Measurements from ENCODE around the gene TYW1.
"Not testable (repeated sequence)": the region's sequence is repeated elsewhere in the genome, so short reads cannot be mapped to it uniquely, and the experiment has no call there.

TYW1 gene

DNA sequence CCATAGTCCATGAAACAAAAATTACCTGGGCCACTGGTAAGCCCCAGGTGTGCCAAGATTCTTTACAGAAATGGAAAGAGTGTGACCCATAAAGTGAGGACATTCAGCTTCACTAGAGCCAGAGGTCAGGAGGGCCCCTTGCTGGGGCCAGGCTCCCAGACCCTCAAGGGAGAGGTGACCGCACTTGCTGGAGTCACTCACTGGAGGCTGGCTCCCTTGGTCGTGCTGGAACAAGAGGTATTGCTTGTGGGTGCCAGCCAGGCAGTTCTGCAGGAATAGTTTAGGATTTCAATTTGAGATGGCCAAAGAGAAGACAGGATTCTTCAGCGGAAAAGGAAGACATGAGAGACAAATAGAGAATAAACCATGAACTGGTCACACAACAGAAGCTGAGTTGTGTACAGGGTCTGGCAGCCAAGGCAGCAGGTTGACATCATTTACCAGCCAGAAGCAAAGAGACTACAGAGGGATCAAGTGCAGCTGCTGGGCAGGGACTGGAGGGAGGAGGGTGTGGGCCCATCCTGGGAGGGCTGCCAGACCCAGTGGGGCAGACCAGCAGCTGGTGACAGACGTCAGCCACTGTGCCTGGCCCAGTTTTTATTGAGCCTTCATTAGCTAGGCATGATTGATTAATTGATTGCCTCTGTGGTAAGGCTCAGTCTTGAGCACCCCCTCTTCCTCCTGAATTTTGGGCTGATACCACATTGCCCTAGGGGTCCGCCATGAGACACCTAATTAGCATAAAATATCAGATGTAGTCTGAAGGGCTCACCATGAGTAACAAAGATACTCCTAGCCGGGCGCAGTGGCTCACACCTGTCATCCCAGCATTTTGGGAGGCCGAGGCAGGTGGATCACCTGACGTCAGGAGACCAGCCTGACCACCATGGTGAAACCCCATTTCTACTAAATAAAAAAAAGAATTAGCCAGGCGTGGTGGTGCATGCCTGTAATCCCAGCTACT lies 40.1 kb downstream of the TYW1 start:
- not testable (repeated sequence) for H3K9ac ChIP-seq (ENCODE audit: low read length); H3K27me3 ChIP-seq (ENCODE audit: control insufficient read depth, insufficient read depth, low read length); H3K4me3 ChIP-seq (ENCODE audit: low read length); H3K4me1 ChIP-seq (ENCODE audit: control insufficient read depth, insufficient read depth, low read length); H3K36me3 ChIP-seq (ENCODE audit: control insufficient read depth, insufficient read depth, low read length); H3K27ac ChIP-seq (ENCODE audit: low read depth, low read length)

DNA sequence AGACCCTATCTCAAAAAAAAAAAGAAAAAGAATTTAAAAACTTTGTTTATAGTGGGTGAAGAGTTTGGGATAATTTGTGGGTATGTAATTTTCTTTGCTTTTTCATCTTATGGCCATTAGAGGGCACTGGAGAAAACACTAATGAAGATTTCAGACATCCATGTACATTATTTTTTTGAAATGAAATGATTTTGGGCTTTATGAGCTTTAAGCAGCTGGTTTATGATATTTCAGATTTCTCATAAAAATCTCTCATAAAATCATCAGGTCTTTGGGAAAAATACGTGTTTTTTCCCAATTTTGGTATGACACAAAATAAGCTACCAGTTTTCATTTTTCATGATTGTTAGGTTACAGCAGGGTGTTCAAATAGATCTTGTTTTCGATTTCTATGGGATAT lies 44.2 kb downstream of the TYW1 start:
- H3K4me1 ChIP-seq (ENCODE audit: control insufficient read depth, insufficient read depth, low read length); H3K27me3 ChIP-seq (ENCODE audit: control insufficient read depth, insufficient read depth, low read length); H3K9ac ChIP-seq (ENCODE audit: low read length); H3K4me3 ChIP-seq (ENCODE audit: low read length); H3K27ac ChIP-seq (ENCODE audit: low read depth, low read length); H3K36me3 ChIP-seq (ENCODE audit: control insufficient read depth, insufficient read depth, low read length): not testable (repeated sequence)

DNA sequence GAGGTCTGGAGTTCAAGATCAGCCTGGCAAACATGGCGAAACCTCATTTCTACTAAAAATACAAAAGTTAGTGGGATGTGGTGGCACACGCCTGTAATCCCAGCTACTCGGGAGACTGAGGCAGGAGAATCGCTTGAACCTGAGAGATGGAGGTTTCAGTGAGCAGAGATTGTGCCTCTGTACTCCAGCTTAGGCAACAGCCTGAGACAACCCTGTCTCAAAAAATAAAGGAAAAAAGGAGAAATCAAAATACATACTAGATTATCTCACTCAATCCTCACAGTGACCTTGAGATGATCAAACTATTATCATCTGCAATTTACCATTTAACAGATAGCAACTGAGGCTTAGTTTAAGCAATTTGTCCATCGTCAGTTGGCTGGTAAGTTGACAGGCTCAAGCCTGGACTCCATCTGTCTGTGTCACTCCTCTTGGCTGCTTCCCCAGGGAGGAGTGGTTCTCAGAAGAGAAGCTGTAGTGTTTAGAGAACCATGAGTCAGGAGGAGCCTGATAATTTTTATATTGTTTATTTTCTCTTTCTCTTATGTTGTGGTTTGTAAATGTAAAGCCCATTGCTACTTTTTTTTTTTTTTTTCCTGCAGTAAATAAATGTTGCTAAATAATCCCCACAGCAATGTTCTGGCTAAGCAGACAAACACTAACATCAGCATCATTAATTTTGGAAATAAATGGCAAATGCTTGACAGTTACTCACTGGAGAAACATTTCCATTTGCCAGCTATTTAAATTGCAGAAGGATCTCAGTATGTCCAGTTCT lies 46.3 kb downstream of the TYW1 start:
- H3K4me3 ChIP-seq (ENCODE audit: low read length); H3K9ac ChIP-seq (ENCODE audit: low read length); H3K4me1 ChIP-seq (ENCODE audit: control insufficient read depth, insufficient read depth, low read length); H3K36me3 ChIP-seq (ENCODE audit: control insufficient read depth, insufficient read depth, low read length); H3K27me3 ChIP-seq (ENCODE audit: control insufficient read depth, insufficient read depth, low read length): not testable (repeated sequence)
- H3K27ac ChIP-seq (ENCODE audit: low read depth, low read length), result peak overlapping the region; percentile 61

DNA sequence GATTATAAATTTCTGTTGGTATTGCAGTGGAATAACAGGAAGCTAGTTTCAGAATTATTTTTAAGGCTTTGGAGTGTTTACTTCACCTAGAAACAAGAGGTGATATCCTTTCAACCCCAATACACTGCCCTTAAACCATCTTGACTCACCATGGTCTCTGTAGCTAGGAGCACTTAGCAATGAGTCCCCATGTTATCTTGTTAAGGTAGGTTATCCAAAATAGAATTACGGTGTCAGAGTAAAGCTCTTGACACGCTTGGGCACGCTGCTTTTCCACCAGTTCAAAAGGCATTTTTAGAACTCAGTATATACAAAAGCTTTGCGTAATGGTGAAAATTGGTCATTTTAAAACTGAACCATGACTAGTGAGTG lies 46.9 kb downstream of the TYW1 start:
- H3K27ac ChIP-seq (ENCODE audit: low read depth, low read length), result peak overlapping the region; percentile 61
- not testable (repeated sequence) for H3K4me3 ChIP-seq (ENCODE audit: low read length); H3K27me3 ChIP-seq (ENCODE audit: control insufficient read depth, insufficient read depth, low read length); H3K9ac ChIP-seq (ENCODE audit: low read length); H3K36me3 ChIP-seq (ENCODE audit: control insufficient read depth, insufficient read depth, low read length); H3K4me1 ChIP-seq (ENCODE audit: control insufficient read depth, insufficient read depth, low read length)

DNA sequence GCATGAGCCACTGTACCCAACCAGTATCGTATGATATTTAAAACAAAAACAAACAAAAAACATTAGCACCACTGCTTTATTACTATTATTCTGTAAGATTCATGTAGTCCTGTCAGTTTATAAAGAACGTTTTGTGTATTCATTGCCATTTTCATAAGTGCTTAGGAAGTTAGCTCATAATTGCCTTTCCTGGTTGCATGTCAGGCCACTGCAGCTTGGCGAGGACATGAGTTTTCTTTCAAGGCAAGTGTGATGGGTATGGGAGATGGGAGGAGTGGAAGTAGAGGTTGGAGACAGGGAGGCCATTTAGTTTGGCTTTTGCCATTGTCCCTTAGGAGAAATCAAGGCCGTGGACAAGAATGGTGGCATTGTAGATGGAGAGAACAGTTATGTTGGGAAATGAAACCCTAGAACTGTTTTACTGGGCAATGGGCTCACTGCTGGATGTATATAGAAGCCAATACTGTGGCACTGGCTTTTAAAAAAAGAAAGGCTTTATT lies 48.9 kb downstream of the TYW1 start:
- no peak overlapping the region for H3K9ac ChIP-seq (ENCODE audit: low read length)
- no peaks in the 10 kb centered on the region for H3K27me3 ChIP-seq (ENCODE audit: control insufficient read depth, insufficient read depth, low read length)
- no peak overlapping the region for H3K4me3 ChIP-seq (ENCODE audit: low read length)
- peaks cover 2% of the 10 kb centered on the region for H3K4me1 ChIP-seq (ENCODE audit: control insufficient read depth, insufficient read depth, low read length)
- H3K27ac ChIP-seq (ENCODE audit: low read depth, low read length), result no peak overlapping the region
- no peaks in the 10 kb centered on the region for H3K36me3 ChIP-seq (ENCODE audit: control insufficient read depth, insufficient read depth, low read length)

DNA sequence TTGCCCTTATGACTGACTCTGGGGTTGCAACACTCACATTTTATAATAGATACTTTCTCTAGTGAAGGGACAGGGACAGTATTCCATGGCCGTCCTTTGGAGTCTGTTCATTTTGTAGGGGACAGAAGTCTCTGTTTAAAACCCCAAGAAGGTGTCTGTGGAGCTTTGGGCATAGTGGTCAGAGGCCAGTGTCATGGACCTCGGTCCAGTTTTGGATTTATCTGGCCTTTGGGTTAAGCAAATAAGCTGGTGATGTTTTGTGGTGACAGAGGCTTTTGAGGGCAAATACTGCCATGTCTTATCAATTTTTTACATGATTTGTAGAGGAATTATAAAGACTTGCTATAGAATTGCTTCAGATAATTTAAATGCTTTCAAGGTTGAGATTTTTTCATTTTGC lies 50.2 kb downstream of the TYW1 start:
- not testable (repeated sequence) for H3K9ac ChIP-seq (ENCODE audit: low read length); H3K4me1 ChIP-seq (ENCODE audit: control insufficient read depth, insufficient read depth, low read length); H3K36me3 ChIP-seq (ENCODE audit: control insufficient read depth, insufficient read depth, low read length); H3K27me3 ChIP-seq (ENCODE audit: control insufficient read depth, insufficient read depth, low read length); H3K4me3 ChIP-seq (ENCODE audit: low read length); H3K27ac ChIP-seq (ENCODE audit: low read depth, low read length)

DNA sequence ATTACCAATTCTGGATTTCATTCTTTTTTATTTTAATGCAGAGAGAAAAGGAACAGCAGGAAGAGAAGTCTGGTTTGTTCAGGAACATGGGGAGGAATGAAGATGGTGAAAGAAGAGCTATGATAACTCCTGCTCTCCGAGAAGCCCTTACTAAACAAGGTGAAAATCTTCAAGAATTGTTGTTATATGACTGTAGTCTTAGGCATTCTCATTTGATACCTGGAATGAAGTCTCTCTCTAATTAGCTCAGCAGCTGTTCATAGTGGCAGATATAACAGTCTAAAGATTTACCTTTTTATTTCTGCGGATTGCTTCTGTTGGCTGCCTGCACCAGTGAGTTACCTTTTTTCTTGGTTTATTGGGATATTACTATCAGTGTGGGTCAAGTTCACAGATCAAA lies 53.3 kb downstream of the TYW1 start:
- H3K27me3 ChIP-seq (ENCODE audit: control insufficient read depth, insufficient read depth, low read length); H3K9ac ChIP-seq (ENCODE audit: low read length); H3K36me3 ChIP-seq (ENCODE audit: control insufficient read depth, insufficient read depth, low read length); H3K27ac ChIP-seq (ENCODE audit: low read depth, low read length); H3K4me1 ChIP-seq (ENCODE audit: control insufficient read depth, insufficient read depth, low read length); H3K4me3 ChIP-seq (ENCODE audit: low read length): not testable (repeated sequence)

DNA sequence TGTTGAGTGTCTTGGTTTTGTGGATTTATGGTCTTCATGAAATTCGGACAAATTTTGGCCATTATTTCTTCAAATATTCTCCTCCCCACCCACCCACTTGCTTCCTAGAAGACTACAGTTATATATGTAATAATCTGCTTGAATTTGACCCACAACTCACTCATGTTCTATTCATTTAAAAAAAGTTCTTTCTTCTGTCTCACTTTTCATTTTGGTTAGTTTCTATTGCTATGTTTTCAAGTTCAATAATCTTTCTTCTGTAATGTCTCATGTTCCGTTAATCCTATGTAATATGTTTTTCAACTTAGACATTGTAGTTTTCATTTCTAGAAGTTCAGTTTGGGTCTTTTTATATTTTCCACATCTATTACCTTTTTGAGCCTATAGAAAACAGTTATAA lies 55.5 kb downstream of the TYW1 start:
- H3K9ac ChIP-seq (ENCODE audit: low read length); H3K4me1 ChIP-seq (ENCODE audit: control insufficient read depth, insufficient read depth, low read length); H3K27ac ChIP-seq (ENCODE audit: low read depth, low read length); H3K4me3 ChIP-seq (ENCODE audit: low read length); H3K36me3 ChIP-seq (ENCODE audit: control insufficient read depth, insufficient read depth, low read length); H3K27me3 ChIP-seq (ENCODE audit: control insufficient read depth, insufficient read depth, low read length): not testable (repeated sequence)

DNA sequence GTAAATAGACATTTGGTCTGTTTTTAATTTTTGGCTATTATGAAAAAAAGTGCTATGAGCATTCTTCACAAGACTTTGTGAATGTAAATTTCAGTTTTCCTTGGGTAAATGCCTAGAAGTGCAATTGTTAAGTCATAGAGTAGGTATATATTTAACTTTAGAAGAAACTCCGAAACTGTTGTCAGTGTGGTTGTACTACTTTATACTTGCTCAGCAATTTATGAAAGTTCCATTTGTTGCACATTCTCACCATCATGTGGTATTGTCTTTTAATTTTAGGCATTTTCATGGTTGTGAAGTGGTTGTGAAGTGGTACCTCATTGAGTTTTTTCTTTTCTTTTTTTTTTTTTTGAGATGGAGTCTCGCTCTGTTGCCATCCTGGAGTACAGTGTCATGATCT lies 60.0 kb downstream of the TYW1 start:
- Histone ChIP-seq H3K27me3 (ENCODE audit: control insufficient read depth, insufficient read depth, low read length) (no peaks in the 10 kb centered on the region), H3K4me3 (ENCODE audit: low read length) (no peak overlapping the region), H3K36me3 (ENCODE audit: control insufficient read depth, insufficient read depth, low read length) (no peaks in the 10 kb centered on the region), H3K4me1 (ENCODE audit: control insufficient read depth, insufficient read depth, low read length) (no peaks in the 10 kb centered on the region), H3K27ac (ENCODE audit: low read depth, low read length) (no peak overlapping the region), H3K9ac (ENCODE audit: low read length) (no peak overlapping the region)

DNA sequence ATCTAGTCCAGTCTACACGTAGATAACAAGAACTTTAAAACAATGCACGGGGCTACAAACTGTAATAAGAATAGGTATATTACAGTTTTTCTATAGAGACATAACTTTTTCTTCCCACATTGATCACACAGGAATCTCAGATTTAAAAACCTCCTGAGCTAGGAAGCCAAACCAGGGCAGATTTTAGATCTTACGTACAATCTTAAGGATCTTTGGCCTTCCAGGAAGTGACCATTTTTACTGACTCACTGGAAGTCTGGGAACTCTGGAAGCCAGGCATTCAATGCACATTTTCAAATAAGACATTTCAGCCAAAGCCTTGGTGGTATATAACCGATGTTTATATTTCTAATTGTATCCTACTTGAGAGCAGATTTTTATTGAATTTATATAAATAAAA lies 64.7 kb downstream of the TYW1 start:
- H3K4me3 ChIP-seq (ENCODE audit: low read length); H3K9ac ChIP-seq (ENCODE audit: low read length); H3K27ac ChIP-seq (ENCODE audit: low read depth, low read length); H3K27me3 ChIP-seq (ENCODE audit: control insufficient read depth, insufficient read depth, low read length); H3K4me1 ChIP-seq (ENCODE audit: control insufficient read depth, insufficient read depth, low read length); H3K36me3 ChIP-seq (ENCODE audit: control insufficient read depth, insufficient read depth, low read length): not testable (repeated sequence)

DNA sequence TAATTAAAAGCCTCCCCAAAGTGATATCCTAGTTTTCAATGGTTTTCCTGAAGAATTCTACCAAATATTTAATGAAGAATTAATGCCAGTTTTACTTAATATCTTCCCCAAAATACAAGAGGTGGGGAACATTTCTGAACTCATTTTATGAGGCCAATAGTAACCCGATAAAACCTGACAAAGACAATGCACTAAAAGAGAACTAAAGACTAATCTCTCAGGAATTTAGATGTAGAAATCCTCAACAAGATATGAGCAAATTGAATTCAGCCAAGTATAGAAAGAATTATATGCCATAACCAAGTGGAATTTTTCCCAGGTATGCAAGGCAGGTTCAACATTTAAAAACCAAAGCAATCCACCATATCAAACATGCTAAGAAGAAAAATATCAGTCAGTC lies 66.2 kb downstream of the TYW1 start:
- H3K27me3 ChIP-seq (ENCODE audit: control insufficient read depth, insufficient read depth, low read length); H3K27ac ChIP-seq (ENCODE audit: low read depth, low read length); H3K4me1 ChIP-seq (ENCODE audit: control insufficient read depth, insufficient read depth, low read length); H3K4me3 ChIP-seq (ENCODE audit: low read length); H3K36me3 ChIP-seq (ENCODE audit: control insufficient read depth, insufficient read depth, low read length); H3K9ac ChIP-seq (ENCODE audit: low read length): not testable (repeated sequence)

DNA sequence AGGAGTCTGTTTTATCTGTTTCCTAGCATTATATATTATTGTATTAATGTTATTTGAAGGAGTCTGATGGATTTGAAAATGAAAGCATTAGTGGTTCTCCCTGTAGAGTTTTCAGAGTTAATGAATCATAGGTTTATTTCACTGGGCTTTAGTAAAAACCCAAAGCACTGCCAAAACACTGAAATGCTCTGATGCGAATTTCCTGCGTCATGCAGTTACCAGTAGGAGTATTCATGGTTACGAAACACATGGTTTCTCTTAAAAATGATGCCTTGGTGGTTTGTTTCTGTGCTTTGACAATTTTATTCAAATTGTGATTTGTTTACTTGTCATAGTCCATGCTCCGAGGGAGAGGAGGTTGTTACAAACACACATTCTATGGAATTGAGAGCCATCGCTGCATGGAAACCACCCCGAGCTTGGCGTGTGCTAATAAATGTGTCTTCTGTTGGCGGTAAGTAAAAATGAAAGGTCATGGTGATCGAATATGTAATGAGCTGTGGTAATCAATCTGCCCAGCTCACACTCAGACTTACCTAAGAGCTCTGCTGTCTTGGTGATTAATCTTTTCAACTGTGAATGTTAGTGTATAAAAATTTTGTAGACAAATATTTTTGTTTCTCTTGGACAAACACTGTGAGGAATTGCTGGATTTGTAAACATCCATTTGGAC lies 70.5 kb downstream of the TYW1 start:
- H3K27ac ChIP-seq (ENCODE audit: low read depth, low read length); H3K36me3 ChIP-seq (ENCODE audit: control insufficient read depth, insufficient read depth, low read length); H3K4me3 ChIP-seq (ENCODE audit: low read length); H3K9ac ChIP-seq (ENCODE audit: low read length); H3K4me1 ChIP-seq (ENCODE audit: control insufficient read depth, insufficient read depth, low read length); H3K27me3 ChIP-seq (ENCODE audit: control insufficient read depth, insufficient read depth, low read length): not testable (repeated sequence)

Measured in rectal smooth muscle tissue (tissue), 1 donor.